Suppressor macrophage treated with lipopolysaccharide for 4 hours (primary cell): ENCODE results near the gene CALML4.
"Not testable (repeated sequence)": the region's sequence is repeated elsewhere in the genome, so short reads cannot be mapped to it uniquely, and the experiment has no call there.

Source experiments
- DNase-seq: peaks from one replicate; pipeline ENCODE4 v3.0.0-alpha.2; 2020

Gene CALML4

GRCh38 chr15:68204776-68205557, at the start of gene CALML4:
CALML4 (minus strand) TSS chr15:68205332; CDS start chr15:68205247, 85 bp downstream.
- DNase-seq, result peak; percentile 54

GRCh38 chr15:68252925-68253534, 47.9 kb upstream of the CALML4 start:
- DNase-seq, result peak; percentile 85

- peak; percentile 71 for DNase-seq
Observed at GRCh38 chr15:68249058-68249713, 44.1 kb upstream of the CALML4 start.

- no peak for DNase-seq
Observed at GRCh38 chr15:68244235-68244634, 39.1 kb upstream of the CALML4 start.

GRCh38 chr15:68241088-68241935, 36.2 kb upstream of the CALML4 start:
- no peak for DNase-seq

- no peak for DNase-seq
Observed at GRCh38 chr15:68239025-68239424, 33.9 kb upstream of the CALML4 start.

GRCh38 chr15:68235022-68235421, 29.9 kb upstream of the CALML4 start:
- no peak for DNase-seq

GRCh38 chr15:68234520-68234919, 29.4 kb upstream of the CALML4 start:
- DNase-seq, result not testable (repeated sequence)

- DNase-seq, result no peak
Observed at GRCh38 chr15:68234060-68234459, 28.9 kb upstream of the CALML4 start.

GRCh38 chr15:68232937-68233336, 27.8 kb upstream of the CALML4 start:
- DNase-seq, result peak; percentile 38

- DNase-seq, result peak; percentile 36
Observed at GRCh38 chr15:68232449-68232848, 27.3 kb upstream of the CALML4 start.

- DNase-seq, result no peak
Observed at GRCh38 chr15:68231102-68231818, 26.1 kb upstream of the CALML4 start.

- no peak for DNase-seq
Observed at GRCh38 chr15:68230157-68231100, 25.3 kb upstream of the CALML4 start.

- DNase-seq, result peak; percentile 92
Observed at GRCh38 chr15:68229386-68230156, 24.4 kb upstream of the CALML4 start, which contains the start of gene CLN6. CLN6 (minus strand) TSS chr15:68229728; CDS start chr15:68229584, 144 bp downstream.

- peak; percentile 12 for DNase-seq
Observed at GRCh38 chr15:68228971-68229385, 23.8 kb upstream of the CALML4 start.

- DNase-seq, result peak; percentile 24
Observed at GRCh38 chr15:68228143-68228970, 23.2 kb upstream of the CALML4 start.

- DNase-seq, result no peak
Observed at GRCh38 chr15:68227643-68228142, 22.6 kb upstream of the CALML4 start.

GRCh38 chr15:68225442-68225841, 20.3 kb upstream of the CALML4 start:
- not testable (repeated sequence) for DNase-seq
